ENCODE measurements around the gene ADAMTS1. TPM values are rescaled to one million over a fixed set of nuclear protein-coding genes. Genes with fewer than 3 reads are reported as not detected.

ADAMTS1 gene
- total and polyA plus RNA-seq, 9 donors: 13.4 to 36.8 (median 17.4) TPM

DNA sequence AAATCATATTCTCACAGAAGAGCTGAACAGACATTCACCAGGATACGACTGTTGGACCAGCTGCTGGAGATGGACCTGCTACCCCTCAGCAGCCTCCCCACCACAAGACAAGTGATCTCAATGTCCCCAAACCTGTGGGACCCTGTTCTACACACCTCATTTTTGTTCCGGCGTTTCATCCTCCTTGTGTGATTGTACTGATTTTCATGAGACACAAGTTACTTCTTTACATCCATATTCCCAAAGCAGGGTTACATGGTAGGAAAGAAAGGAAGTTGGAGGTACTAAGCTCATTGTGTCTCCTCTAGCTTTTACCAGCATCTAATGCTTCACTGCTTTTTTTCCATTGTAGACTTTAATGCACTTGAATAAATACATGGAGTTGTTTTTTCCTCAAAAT, 8.7 kb downstream of the ADAMTS1 start:
- Histone ChIP-seq H3K4me3 (ENCODE audit: low read length) (no peak overlapping the region), H3K9me3 (replicated peaks; ENCODE audit: control insufficient read depth, low read depth, low read length) (no peaks in the 10 kb centered on the region), H3K36me3 (ENCODE audit: control insufficient read depth, insufficient read depth, low read length) (peaks cover 32% of the 10 kb centered on the region), H3K27me3 (ENCODE audit: control insufficient read depth, insufficient read depth, low read length) (no peaks in the 10 kb centered on the region), H3K27ac (ENCODE audit: low read length) (no peak overlapping the region), H3K4me1 (ENCODE audit: control insufficient read depth, insufficient read depth, low read length) (peaks cover 5% of the 10 kb centered on the region)
- 29% methylated on average over 1 of the region's 3 CpGs for WGBS (ENCODE audit: insufficient coverage)
- DNase-seq: no peak

DNA sequence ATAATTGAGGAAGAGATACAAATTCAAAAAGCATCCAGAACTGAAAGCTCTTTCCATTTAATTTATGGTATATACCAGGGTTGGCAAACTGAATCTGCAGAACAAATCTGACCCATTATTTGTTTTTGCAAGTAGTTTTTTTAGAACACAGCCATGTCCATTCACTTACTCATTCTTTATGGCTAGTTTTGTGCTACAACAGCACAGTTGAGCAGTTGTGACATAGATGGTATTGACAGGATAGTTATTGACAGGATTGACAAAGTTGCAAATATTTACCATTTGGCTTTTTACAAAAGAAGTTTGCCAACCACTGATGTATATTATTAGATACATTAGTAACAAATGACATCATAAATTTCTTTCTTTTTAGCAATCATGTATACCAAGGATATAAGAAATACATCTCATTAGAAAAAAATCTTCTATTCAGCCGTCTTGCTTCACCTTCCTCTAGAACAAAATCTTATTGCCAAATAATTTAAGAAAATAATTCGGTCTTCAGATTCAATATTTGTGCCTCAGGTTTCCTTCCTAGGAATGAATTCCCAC, 9.4 kb downstream of the ADAMTS1 start:
- WGBS (ENCODE audit: insufficient coverage): no CpG with 5 or more reads among the region's 2 CpGs
- Histone ChIP-seq H3K27me3 (ENCODE audit: control insufficient read depth, insufficient read depth, low read length) (no peaks in the 10 kb centered on the region), H3K4me3 (ENCODE audit: low read length) (no peak overlapping the region), H3K4me1 (ENCODE audit: control insufficient read depth, insufficient read depth, low read length) (peaks cover 2% of the 10 kb centered on the region), H3K36me3 (ENCODE audit: control insufficient read depth, insufficient read depth, low read length) (peaks cover 29% of the 10 kb centered on the region), H3K27ac (ENCODE audit: low read length) (no peak overlapping the region), H3K9me3 (replicated peaks; ENCODE audit: control insufficient read depth, low read depth, low read length) (no peaks in the 10 kb centered on the region)
- DNase-seq: no peak

DNA sequence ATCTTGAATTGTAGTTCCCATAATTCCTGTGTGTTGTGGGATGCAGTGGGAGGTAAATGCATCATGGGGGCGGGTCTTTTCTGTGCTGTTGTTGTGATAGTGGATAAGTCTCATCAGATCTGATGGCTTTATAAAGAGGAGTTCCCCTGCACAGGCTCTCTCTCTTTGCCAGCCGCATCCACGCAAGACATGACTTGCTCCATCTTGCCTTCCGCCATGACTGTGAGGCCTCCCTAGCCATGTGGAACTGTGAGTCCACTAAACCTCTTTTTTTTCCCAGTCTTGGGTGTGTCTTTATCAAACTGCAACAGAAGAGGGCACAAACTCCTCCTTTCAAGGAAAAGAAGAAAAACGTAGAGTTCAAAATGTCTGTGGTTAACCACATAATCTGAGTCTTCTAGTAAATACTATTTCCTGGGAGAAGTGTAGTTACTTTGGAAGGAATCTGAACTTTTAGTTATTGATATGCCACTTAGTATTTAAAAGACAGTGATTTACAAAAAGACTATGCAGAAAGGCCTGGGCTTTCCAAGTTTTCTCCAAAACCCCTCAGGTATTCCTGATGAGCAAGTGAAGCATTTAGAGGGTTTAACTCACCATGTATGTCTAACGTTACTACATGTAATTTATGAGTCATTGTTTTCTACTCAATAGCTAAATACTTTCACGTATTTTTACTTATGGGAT, 10.0 kb downstream of the ADAMTS1 start:
- no peak for DNase-seq
- Histone ChIP-seq H3K36me3 (ENCODE audit: control insufficient read depth, insufficient read depth, low read length) (peaks cover 24% of the 10 kb centered on the region), H3K4me3 (ENCODE audit: low read length) (no peak overlapping the region), H3K4me1 (ENCODE audit: control insufficient read depth, insufficient read depth, low read length) (peaks cover under 1% of the 10 kb centered on the region), H3K27ac (ENCODE audit: low read length) (no peak overlapping the region), H3K27me3 (ENCODE audit: control insufficient read depth, insufficient read depth, low read length) (no peaks in the 10 kb centered on the region), H3K9me3 (replicated peaks; ENCODE audit: control insufficient read depth, low read depth, low read length) (no peaks in the 10 kb centered on the region)
- WGBS (ENCODE audit: insufficient coverage): no CpG with 5 or more reads among the region's 7 CpGs

DNA sequence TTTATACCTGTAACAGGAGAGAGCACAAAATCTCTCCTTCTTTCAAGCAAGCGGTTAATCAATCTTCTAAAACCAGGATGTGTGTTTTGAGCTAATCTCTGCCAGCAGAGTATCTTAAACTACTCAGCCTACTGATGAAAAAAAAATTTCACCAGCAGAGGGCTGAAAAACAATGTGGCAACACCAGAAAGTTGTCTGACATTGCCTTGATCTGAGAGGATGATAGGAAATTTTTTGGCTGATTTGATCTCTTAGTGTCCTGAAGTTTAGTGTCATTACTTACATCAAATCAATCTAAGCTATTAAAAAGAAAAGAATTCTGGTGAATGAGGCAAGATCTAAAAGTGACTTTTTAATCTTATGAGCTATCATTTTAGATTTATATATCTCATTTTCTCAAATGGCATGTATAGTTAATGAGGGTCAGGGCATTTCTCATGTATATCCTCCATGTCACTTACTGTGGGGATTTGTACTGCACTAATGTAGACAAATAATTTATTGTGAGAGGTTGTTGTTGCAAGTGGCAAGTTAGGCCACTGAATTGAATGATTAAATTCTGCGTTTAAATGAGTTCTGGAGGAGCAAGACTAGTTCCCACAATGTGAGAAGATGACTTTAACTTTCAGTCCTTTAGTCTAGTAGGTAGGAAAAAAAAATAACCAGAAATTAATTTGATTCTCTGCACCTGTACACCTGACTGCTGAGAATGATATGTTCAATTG, 10.9 kb downstream of the ADAMTS1 start:
- no peaks in the 10 kb centered on the region for H3K27me3 ChIP-seq (ENCODE audit: control insufficient read depth, insufficient read depth, low read length)
- H3K36me3 ChIP-seq (ENCODE audit: control insufficient read depth, insufficient read depth, low read length): peaks cover 16% of the 10 kb centered on the region
- no peaks in the 10 kb centered on the region for H3K9me3 ChIP-seq (replicated peaks; ENCODE audit: control insufficient read depth, low read depth, low read length)
- no peaks in the 10 kb centered on the region for H3K4me1 ChIP-seq (ENCODE audit: control insufficient read depth, insufficient read depth, low read length)
- no peak overlapping the region for H3K27ac ChIP-seq (ENCODE audit: low read length)
- WGBS (ENCODE audit: insufficient coverage): no CpG with 5 or more reads among the region's 2 CpGs
- no peak for DNase-seq
- no peak overlapping the region for H3K4me3 ChIP-seq (ENCODE audit: low read length)

DNA sequence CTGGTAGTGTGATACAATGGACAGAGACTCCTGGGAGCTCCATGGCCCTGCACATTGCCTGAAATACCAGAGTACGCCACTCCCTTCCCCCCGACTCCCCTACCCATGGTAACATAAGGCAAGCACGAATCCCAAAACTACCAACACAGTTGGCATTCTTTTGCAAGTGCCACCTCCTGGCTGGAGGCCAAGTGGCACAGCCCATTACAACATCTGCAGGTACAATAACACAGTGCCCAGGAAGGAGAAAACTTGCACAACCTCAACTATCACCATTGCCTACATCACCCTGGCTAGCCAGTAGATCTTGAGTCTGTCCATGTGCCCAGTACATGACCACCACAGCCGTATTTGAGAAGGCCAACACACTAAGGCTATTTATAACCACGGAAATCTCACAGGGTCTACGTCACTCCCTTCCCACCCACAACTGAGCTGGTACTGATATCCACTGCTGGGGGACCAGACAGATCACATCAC, 11.7 kb downstream of the ADAMTS1 start:
- H3K9me3 ChIP-seq (replicated peaks; ENCODE audit: control insufficient read depth, low read depth, low read length): no peaks in the 10 kb centered on the region
- H3K4me1 ChIP-seq (ENCODE audit: control insufficient read depth, insufficient read depth, low read length): no peaks in the 10 kb centered on the region
- H3K27me3 ChIP-seq (ENCODE audit: control insufficient read depth, insufficient read depth, low read length): no peaks in the 10 kb centered on the region
- DNase-seq: no peak
- H3K27ac ChIP-seq (ENCODE audit: low read length): no peak overlapping the region
- H3K36me3 ChIP-seq (ENCODE audit: control insufficient read depth, insufficient read depth, low read length): peaks cover 12% of the 10 kb centered on the region
- H3K4me3 ChIP-seq (ENCODE audit: low read length): no peak overlapping the region
- 81% methylated on average over 6 of the region's 6 CpGs for WGBS (ENCODE audit: insufficient coverage)

DNA sequence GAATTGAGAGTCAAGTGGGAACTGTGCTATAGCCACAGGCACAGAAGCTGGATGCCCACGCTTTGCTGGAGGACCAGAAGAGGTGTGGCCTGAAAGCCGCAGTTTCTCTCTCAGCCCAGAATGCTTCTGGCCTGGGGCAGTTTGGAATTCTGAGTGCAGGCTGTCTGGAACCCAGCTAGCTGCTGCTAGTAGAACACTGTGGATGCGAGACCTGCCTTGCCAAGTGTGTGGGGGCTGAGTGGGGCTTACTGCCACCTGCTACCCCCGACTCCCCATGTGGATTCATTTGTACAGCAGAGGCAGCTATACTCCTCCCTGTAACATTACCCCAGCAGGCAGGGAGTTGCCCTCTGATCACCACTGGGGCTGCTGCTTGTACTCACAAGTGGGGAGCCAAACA, 12.2 kb downstream of the ADAMTS1 start:
- Histone ChIP-seq H3K36me3 (ENCODE audit: control insufficient read depth, insufficient read depth, low read length) (peaks cover 11% of the 10 kb centered on the region), H3K27me3 (ENCODE audit: control insufficient read depth, insufficient read depth, low read length) (no peaks in the 10 kb centered on the region), H3K4me3 (ENCODE audit: low read length) (no peak overlapping the region), H3K9me3 (replicated peaks; ENCODE audit: control insufficient read depth, low read depth, low read length) (no peaks in the 10 kb centered on the region), H3K4me1 (ENCODE audit: control insufficient read depth, insufficient read depth, low read length) (no peaks in the 10 kb centered on the region), H3K27ac (ENCODE audit: low read length) (no peak overlapping the region)
- 92% methylated on average over 4 of the region's 4 CpGs for WGBS (ENCODE audit: insufficient coverage)
- DNase-seq: no peak

DNA sequence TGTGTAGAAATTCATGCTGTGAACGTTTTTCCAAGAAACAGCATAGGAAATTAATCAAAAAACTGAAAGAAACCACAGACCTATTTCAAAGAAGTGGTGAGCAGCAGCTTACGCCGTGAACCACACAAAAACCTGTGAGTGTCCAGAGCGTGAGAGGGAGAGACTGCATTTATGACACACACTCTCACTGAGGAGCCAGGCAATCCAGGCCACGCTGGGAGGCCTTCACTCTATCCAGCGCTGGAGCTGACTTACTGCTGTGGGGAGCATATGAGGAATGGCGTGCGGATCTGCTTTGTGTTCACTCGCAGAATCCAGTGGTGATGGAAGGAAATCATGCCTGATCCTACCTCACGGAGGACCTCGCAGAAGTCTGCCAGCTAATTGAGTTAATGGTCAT, 12.7 kb downstream of the ADAMTS1 start:
- Histone ChIP-seq H3K4me3 (ENCODE audit: low read length) (no peak overlapping the region), H3K27ac (ENCODE audit: low read length) (no peak overlapping the region), H3K27me3 (ENCODE audit: control insufficient read depth, insufficient read depth, low read length) (no peaks in the 10 kb centered on the region), H3K4me1 (ENCODE audit: control insufficient read depth, insufficient read depth, low read length) (no peaks in the 10 kb centered on the region), H3K9me3 (replicated peaks; ENCODE audit: control insufficient read depth, low read depth, low read length) (no peaks in the 10 kb centered on the region), H3K36me3 (ENCODE audit: control insufficient read depth, insufficient read depth, low read length) (peaks cover 7% of the 10 kb centered on the region)
- 76% methylated on average over 8 of the region's 11 CpGs for WGBS (ENCODE audit: insufficient coverage)
- no peak for DNase-seq

DNA sequence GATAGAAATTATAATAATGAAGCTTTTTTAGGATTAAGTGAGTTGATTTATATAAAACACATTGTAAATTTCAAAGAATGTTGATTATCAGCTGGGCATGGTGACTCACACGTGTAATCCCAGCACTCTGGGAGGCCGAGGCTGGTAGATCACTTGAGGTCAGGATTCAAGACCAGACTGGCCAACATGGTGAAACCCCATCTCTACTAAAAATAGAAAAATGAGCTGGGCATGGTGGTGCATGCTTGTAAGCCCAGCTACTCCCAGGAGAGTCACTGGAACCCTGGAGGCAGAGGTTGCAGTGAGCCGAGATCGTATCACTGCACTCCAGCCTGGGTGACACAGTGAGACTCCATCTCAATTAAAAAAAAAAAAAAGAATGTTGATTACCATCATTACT, 18.4 kb downstream of the ADAMTS1 start:
- DNase-seq: no peak
- Histone ChIP-seq H3K4me1 (ENCODE audit: control insufficient read depth, insufficient read depth, low read length) (no peaks in the 10 kb centered on the region), H3K4me3 (ENCODE audit: low read length) (no peak overlapping the region), H3K27me3 (ENCODE audit: control insufficient read depth, insufficient read depth, low read length) (no peaks in the 10 kb centered on the region), H3K36me3 (ENCODE audit: control insufficient read depth, insufficient read depth, low read length) (no peaks in the 10 kb centered on the region), H3K27ac (ENCODE audit: low read length) (no peak overlapping the region), H3K9me3 (replicated peaks; ENCODE audit: control insufficient read depth, low read depth, low read length) (no peaks in the 10 kb centered on the region)
- 85% methylated on average over 4 of the region's 4 CpGs for WGBS (ENCODE audit: insufficient coverage)

DNA sequence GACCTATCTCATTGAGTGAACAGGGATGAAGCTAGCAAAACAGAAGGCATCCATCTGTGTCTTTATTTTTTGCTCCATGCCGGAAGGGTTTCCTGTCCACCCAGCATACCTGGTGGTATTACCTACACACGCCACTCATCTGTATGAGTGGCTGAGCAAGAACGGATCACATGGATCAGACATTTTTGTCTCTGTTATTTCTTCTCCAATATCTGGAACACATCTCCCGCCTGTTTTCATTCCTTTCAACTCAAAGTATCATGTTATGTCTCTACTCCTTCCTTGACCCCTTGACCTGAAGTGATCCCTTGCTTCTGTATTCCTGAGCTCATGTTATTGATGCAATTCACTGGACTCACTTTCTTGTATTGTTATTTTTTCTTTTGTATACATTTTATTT, 24.7 kb downstream of the ADAMTS1 start:
- Histone ChIP-seq H3K4me1 (ENCODE audit: control insufficient read depth, insufficient read depth, low read length) (no peaks in the 10 kb centered on the region), H3K27me3 (ENCODE audit: control insufficient read depth, insufficient read depth, low read length) (no peaks in the 10 kb centered on the region), H3K27ac (ENCODE audit: low read length) (no peak overlapping the region), H3K4me3 (ENCODE audit: low read length) (no peak overlapping the region), H3K36me3 (ENCODE audit: control insufficient read depth, insufficient read depth, low read length) (no peaks in the 10 kb centered on the region), H3K9me3 (replicated peaks; ENCODE audit: control insufficient read depth, low read depth, low read length) (no peaks in the 10 kb centered on the region)
- 61% methylated on average over 3 of the region's 4 CpGs for WGBS (ENCODE audit: insufficient coverage)
- DNase-seq: no peak

DNA sequence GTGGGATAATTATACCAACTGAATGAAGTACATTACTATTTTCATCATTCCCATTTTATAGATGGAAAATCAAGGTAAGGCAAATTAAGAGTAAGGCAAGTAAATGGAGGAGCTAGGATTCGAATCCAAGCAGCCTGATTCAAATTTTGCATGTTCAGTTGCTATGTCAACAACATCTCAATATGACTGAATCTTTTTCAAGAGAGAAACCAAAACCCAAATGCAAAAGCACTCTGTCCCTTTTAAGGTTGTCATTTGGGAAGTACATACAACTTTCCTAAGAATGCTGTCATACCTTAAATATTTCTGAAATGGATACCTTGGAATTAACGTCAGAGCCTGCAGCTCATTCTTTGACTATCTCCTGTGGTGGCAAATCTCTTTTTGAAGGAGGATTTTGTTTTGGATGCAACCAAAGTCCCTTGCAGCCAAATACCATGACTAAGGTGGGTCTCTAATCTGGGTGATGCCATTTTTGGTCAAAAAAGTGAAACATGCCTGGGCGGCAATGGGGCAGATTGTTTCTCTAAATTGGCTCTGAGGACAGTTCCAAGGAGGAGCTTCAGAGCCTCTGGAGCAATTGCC, 25.4 kb downstream of the ADAMTS1 start:
- no peaks in the 10 kb centered on the region for H3K27me3 ChIP-seq (ENCODE audit: control insufficient read depth, insufficient read depth, low read length)
- WGBS (ENCODE audit: insufficient coverage): 67% methylated on average over 1 of the region's 3 CpGs
- H3K4me1 ChIP-seq (ENCODE audit: control insufficient read depth, insufficient read depth, low read length): no peaks in the 10 kb centered on the region
- no peaks in the 10 kb centered on the region for H3K9me3 ChIP-seq (replicated peaks; ENCODE audit: control insufficient read depth, low read depth, low read length)
- H3K27ac ChIP-seq (ENCODE audit: low read length): no peak overlapping the region
- DNase-seq: no peak
- H3K36me3 ChIP-seq (ENCODE audit: control insufficient read depth, insufficient read depth, low read length): no peaks in the 10 kb centered on the region
- H3K4me3 ChIP-seq (ENCODE audit: low read length): no peak overlapping the region

All from muscle of leg (tissue), 11 donors.